Calu3 (cell line): ENCODE results near the gene HRH4. TPM values are rescaled to one million over a fixed set of nuclear protein-coding genes. Genes with fewer than 3 reads are reported as not detected.

Experiments
- BruUV-seq: library from RNA; stranded (reverse); fragments of 400-500 nt; replicated peaks from 2 replicates; lab custom pipeline; 2021; lab: Mats Ljungman, UMichigan
- CTCF ChIA-PET: fragments of 300-600 bp; sonication (Branson Sonifier 250); formaldehyde crosslinking; loops from one replicate; lab custom pipeline; 2022; ENCODE audit warnings: antibody characterized with exemption; lab: Charles Lee
- DNase-seq: peaks from one replicate; pipeline ENCODE4 v3.0.0; 2022
- H3K27ac Mint-ChIP-seq: one replicate; pipeline ENCODE4 v1.8.0; 2022; ENCODE audit warnings: mixed read lengths; ENCODE audit not compliant: unreplicated experiment
- H3K27me3 Mint-ChIP-seq: one replicate; pipeline ENCODE4 v1.8.0; 2022; ENCODE audit warnings: mixed read lengths; ENCODE audit not compliant: unreplicated experiment
- H3K36me3 Mint-ChIP-seq: one replicate; pipeline ENCODE4 v1.8.0; 2022; ENCODE audit warnings: mild to moderate bottlenecking, moderate library complexity, mixed read lengths; ENCODE audit not compliant: insufficient read depth, unreplicated experiment
- H3K4me1 Mint-ChIP-seq: one replicate; pipeline ENCODE4 v1.8.0; 2022; ENCODE audit warnings: mild to moderate bottlenecking, low read depth, mixed read lengths; ENCODE audit not compliant: unreplicated experiment
- H3K4me3 Mint-ChIP-seq: one replicate; pipeline ENCODE4 v1.8.0; 2022; ENCODE audit warnings: mild to moderate bottlenecking, low read depth, moderate library complexity, mixed read lengths; ENCODE audit not compliant: unreplicated experiment
- H3K9me3 Mint-ChIP-seq: one replicate; pipeline ENCODE4 v1.8.0; 2022; ENCODE audit warnings: low read depth, mixed read lengths; ENCODE audit not compliant: unreplicated experiment
- CTCF ChIP-seq: fragments of 200-600 bp; IDR thresholded peaks from one replicate; pipeline ENCODE4 v1.8.0; 2022; ENCODE audit warnings: antibody characterized with exemption; ENCODE audit not compliant: unreplicated experiment
- intact Hi-C: fragments of 100-400 bp; cut with micrococcal nuclease; formaldehyde crosslinking; loops from one replicate; pipeline ENCODE4 v1.10.0; 2022; ENCODE audit not compliant: unreplicated experiment
- total RNA-seq: library from RNA; stranded (reverse); gene quantifications from 2 replicates; pipeline ENCODE4 v1.2.3, GENCODE V29; 2022

HRH4 gene
- total RNA-seq, 1 experiment from 2014 or later: 0.09 TPM

- Mint-ChIP-seq H3K4me1 (no peaks in the 10 kb centered on the region), H3K36me3 (no peaks in the 10 kb centered on the region), H3K4me3 (no peak overlapping the region), H3K27me3 (peaks cover 36% of the 10 kb centered on the region), H3K9me3 (no peaks in the 10 kb centered on the region), H3K27ac (no peak overlapping the region)
- no peak for DNase-seq
- CTCF ChIA-PET: no interaction called here
- intact Hi-C loops: no loop called here
- BruUV-seq: no TSS peak
- no peak for TF ChIP-seq CTCF
Measured at GRCh38 chr18:24420551-24420950, 39.9 kb upstream of the HRH4 start.

DNA sequence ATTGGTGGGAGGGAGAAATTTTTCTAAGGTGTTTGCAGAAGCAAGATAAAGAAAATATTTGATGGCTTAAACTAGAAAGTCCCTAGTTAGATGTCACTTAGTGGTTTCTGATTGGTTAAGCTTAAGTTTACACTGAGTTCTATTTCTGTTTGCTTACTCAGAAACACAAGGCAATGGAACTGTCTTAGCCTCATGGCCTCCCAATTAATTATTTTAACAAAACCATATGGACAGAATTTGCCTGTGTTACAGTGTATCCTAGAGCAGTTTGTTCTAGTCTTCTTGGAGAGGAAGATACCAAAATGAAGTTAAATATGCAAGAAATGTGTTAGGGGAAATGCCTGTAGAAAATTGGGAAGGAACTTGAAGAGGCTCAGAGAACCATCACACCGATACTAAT, 38.6 kb upstream of the HRH4 start:
- intact Hi-C loops: no loop called here
- CTCF ChIA-PET: no interaction called here
- H3K4me3 Mint-ChIP-seq: no peak overlapping the region
- no peaks in the 10 kb centered on the region for H3K9me3 Mint-ChIP-seq
- no peak overlapping the region for H3K27ac Mint-ChIP-seq
- peaks cover 36% of the 10 kb centered on the region for H3K27me3 Mint-ChIP-seq
- no peaks in the 10 kb centered on the region for H3K4me1 Mint-ChIP-seq
- DNase-seq: no peak
- peaks cover 11% of the 10 kb centered on the region for H3K36me3 Mint-ChIP-seq
- BruUV-seq: no TSS peak
- no peak for TF ChIP-seq CTCF

GRCh38 chr18:24426073-24426397, 34.4 kb upstream of the HRH4 start:
- Mint-ChIP-seq H3K27me3 (peaks cover 24% of the 10 kb centered on the region), H3K9me3 (no peaks in the 10 kb centered on the region), H3K36me3 (peaks cover 23% of the 10 kb centered on the region), H3K4me1 (no peaks in the 10 kb centered on the region), H3K4me3 (peak overlapping the region; percentile 87), H3K27ac (peak overlapping the region; percentile 72)
- CTCF ChIA-PET: interaction anchor here (1.3 to 1.4 kb wide), 2 partner anchors 25 to 29 kb away, joined by 3 to 5 read pairs; partner anchors contain the start of gene OSBPL1A
- intact Hi-C loops: no loop called here
- no peak for DNase-seq
- BruUV-seq: TSS peak; percentile 88
- no peak for TF ChIP-seq CTCF

- intact Hi-C loops: no loop called here
- H3K27me3 Mint-ChIP-seq: peaks cover 24% of the 10 kb centered on the region
- no peak for TF ChIP-seq CTCF
- H3K4me1 Mint-ChIP-seq: no peaks in the 10 kb centered on the region
- CTCF ChIA-PET: interaction anchor here (0.6 to 1.4 kb wide), 6 partner anchors 16 to 1282 kb away, joined by 3 to 5 read pairs (median 3); partner anchors contain the start of gene OSBPL1A
- H3K27ac Mint-ChIP-seq: peak within 1 kb of the TSS; percentile 98
- no TSS peak for BruUV-seq
- peak; percentile 94 for DNase-seq
- H3K9me3 Mint-ChIP-seq: no peaks in the 10 kb centered on the region
- peaks cover 23% of the 10 kb centered on the region for H3K36me3 Mint-ChIP-seq
- peak within 1 kb of the TSS; percentile 87 for H3K4me3 Mint-ChIP-seq
Measured at GRCh38 chr18:24426398-24427294, 33.8 kb upstream of the HRH4 start, which contains the start of gene IMPACT. TSS of gene IMPACT (plus strand) at chr18:24426670. CDS start at chr18:24426757, 87 bp downstream.
